Skeletal muscle tissue (tissue), 4 donors: ENCODE results near the gene KIF25. TPM values are rescaled to one million over a fixed set of nuclear protein-coding genes. Genes with fewer than 3 reads are reported as not detected.
A peak's percentile ranks its signal among the peaks of the same experiment; 100 is the strongest.
"Not testable (repeated sequence)": the region's sequence is repeated elsewhere in the genome, so short reads cannot be mapped to it uniquely, and the experiment has no call there.

ENCODE experiments used
- H3K27ac ChIP-seq: one replicate; pipeline ENCODE4 v1.7.0; 2013; ENCODE audit warnings: mild to moderate bottlenecking, low read depth, low read length, inconsistent platforms
- H3K27me3 ChIP-seq, 3 donors: one replicate each; pipeline ENCODE4 v1.7.0; 2013; ENCODE audit warnings: low read length in 3 of 3; ENCODE audit not compliant: control insufficient read depth in 3 of 3, insufficient read depth in 3 of 3
- H3K36me3 ChIP-seq, 3 donors: one replicate each; pipeline ENCODE4 v1.7.0; 2013; ENCODE audit warnings: low read length in 3 of 3; ENCODE audit not compliant: control insufficient read depth in 3 of 3, insufficient read depth in 3 of 3
- H3K4me1 ChIP-seq, 3 donors: one replicate each; pipeline ENCODE4 v1.7.0; 2013; ENCODE audit warnings: low read length in 3 of 3, mild to moderate bottlenecking in 3 of 3; ENCODE audit not compliant: control insufficient read depth in 3 of 3, insufficient read depth in 3 of 3
- H3K4me3 ChIP-seq, 3 donors: one replicate each; pipeline ENCODE4 v1.7.0; 2013; ENCODE audit warnings: low read length in 3 of 3
- H3K9ac ChIP-seq, 3 donors: one replicate each; pipeline ENCODE4 v1.7.0; 2013; ENCODE audit warnings: low read length in 3 of 3, mild to moderate bottlenecking in 3 of 3, moderate library complexity in 2 of 3, low read depth in 1 of 3
- H3K9me3 ChIP-seq, 3 donors: one replicate each; pipeline ENCODE4 v1.7.0; 2013; ENCODE audit warnings: low read length in 3 of 3; ENCODE audit not compliant: control insufficient read depth in 3 of 3
- total RNA-seq: library from RNA; depleted of rRNA; stranded (reverse); fragments of >200 nt; gene quantifications from one replicate; pipeline ENCODE4 v1.2.3, GENCODE V29; 2014
- donor health status: Osteomylitis.

KIF25 gene
- total RNA-seq, 1 donor from 2014 or later = not detected

- H3K4me1 ChIP-seq = peaks cover 12 to 14% (median 13%) of the 10 kb centered on the region in 3 donors
- no peaks in the 10 kb centered on the region for H3K9me3 ChIP-seq
- H3K27me3 ChIP-seq = no peaks in the 10 kb centered on the region
- peaks cover 5 to 11% (median 8%) of the 10 kb centered on the region in 3 donors for H3K36me3 ChIP-seq
- no peak overlapping the region for H3K4me3 ChIP-seq
- no peak overlapping the region for H3K27ac ChIP-seq
- no peak overlapping the region for H3K9ac ChIP-seq
These were observed 24.2 kb upstream of the KIF25 start for GRCh38 chr6:167973148-167973885.

GRCh38 chr6:167974640-167975344, 22.7 kb upstream of the KIF25 start:
- Histone ChIP-seq H3K27ac (no peak overlapping the region), H3K4me3 (no peak overlapping the region), H3K9ac (no peak overlapping the region), H3K9me3 (no peaks in the 10 kb centered on the region), H3K36me3 (peaks cover under 1 to 5% (median 5%) of the 10 kb centered on the region in 3 donors), H3K27me3 (no peaks in the 10 kb centered on the region), H3K4me1 (peaks cover 12 to 14% (median 13%) of the 10 kb centered on the region in 3 donors)

DNA sequence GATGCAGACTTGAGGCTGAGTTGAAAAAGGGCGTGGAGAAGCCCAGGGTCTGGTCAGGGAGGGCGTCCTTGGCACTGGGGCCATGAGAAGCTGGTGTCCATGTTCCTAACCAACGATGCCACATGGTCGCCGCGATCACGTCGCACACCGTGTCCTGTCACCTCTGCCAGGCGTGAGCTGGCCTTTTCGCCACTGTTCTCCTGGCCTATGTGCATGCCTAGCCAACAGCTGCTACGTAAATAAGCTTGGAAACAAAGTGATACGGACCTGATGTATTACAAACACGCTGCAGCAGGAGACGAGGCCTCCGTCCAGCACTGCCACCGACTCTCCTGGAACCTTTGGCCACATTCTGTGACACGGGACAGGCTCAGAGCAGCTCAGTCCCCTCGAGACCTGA, 22.0 kb upstream of the KIF25 start:
- no peaks in the 10 kb centered on the region for H3K27me3 ChIP-seq
- peaks cover 0 to 5% (median under 1%) of the 10 kb centered on the region in 3 donors for H3K36me3 ChIP-seq
- no peak overlapping the region for H3K27ac ChIP-seq
- H3K9ac ChIP-seq = no peak overlapping the region
- H3K9me3 ChIP-seq = no peaks in the 10 kb centered on the region
- H3K4me1 ChIP-seq = peaks cover 12 to 14% (median 13%) of the 10 kb centered on the region in 3 donors
- H3K4me3 ChIP-seq = peak overlapping the region in 1 of 3 donors; percentile 29

GRCh38 chr6:167976116-167976657, 21.3 kb upstream of the KIF25 start:
- H3K4me1 ChIP-seq = peaks cover 12 to 14% (median 13%) of the 10 kb centered on the region in 3 donors
- not testable (repeated sequence) for H3K27ac ChIP-seq, H3K36me3 ChIP-seq, H3K9me3 ChIP-seq, H3K27me3 ChIP-seq, H3K4me3 ChIP-seq, H3K9ac ChIP-seq

GRCh38 chr6:167976708-167977107, 20.8 kb upstream of the KIF25 start:
- no peak overlapping the region for H3K4me3 ChIP-seq
- H3K36me3 ChIP-seq = peaks cover 0 to 4% (median 0%) of the 10 kb centered on the region in 3 donors
- H3K9ac ChIP-seq = no peak overlapping the region
- H3K27me3 ChIP-seq = no peaks in the 10 kb centered on the region
- no peaks in the 10 kb centered on the region for H3K9me3 ChIP-seq
- peaks cover 12 to 14% (median 13%) of the 10 kb centered on the region in 3 donors for H3K4me1 ChIP-seq
- H3K27ac ChIP-seq = no peak overlapping the region

DNA sequence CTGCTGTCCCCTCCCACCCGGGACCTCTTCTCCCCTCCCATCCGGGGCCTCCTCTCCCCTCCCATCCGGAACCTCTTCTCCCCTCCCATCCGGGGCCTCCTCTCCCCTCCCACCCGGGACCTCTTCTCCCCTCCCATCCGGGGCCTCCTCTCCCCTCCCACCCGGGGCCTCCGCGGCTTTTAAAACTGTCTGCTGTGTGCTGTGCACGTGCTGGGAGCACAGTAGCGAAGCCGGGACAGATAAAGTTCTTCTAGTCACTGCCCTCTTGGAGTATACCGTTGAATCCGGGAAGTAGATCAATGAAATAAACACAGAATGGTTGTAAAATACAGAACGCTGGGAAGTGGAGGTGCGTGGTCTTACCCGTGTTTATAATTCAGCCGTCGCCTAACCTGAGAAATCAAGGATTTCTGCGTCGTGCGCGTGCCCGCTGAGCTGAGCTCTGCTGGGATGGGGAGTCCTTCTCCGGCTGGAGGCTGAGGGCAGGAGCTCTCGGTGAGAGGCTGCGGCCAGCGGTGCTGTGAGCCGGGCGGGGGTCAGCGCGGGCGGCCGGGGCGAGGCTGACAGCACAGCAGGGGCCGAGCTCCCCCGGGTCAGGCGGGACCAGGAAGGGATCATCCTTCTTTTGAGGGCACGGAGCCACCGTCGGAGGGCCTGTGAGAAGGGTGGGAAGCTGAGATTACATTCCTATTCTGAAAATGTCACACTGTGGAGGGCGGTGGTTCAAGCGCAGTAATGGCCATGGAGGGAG, 19.6 kb upstream of the KIF25 start:
- H3K9ac ChIP-seq = no peak overlapping the region
- no peaks in the 10 kb centered on the region for H3K36me3 ChIP-seq
- H3K27ac ChIP-seq = no peak overlapping the region
- no peak overlapping the region for H3K4me3 ChIP-seq
- H3K27me3 ChIP-seq = no peaks in the 10 kb centered on the region
- H3K9me3 ChIP-seq = no peaks in the 10 kb centered on the region
- H3K4me1 ChIP-seq = peaks cover 12 to 13% (median 12%) of the 10 kb centered on the region in 3 donors

GRCh38 chr6:167978607-167979006, 18.9 kb upstream of the KIF25 start:
- no peaks in the 10 kb centered on the region for H3K36me3 ChIP-seq
- peaks cover 12 to 13% (median 12%) of the 10 kb centered on the region in 3 donors for H3K4me1 ChIP-seq
- H3K4me3 ChIP-seq = no peak overlapping the region
- H3K27me3 ChIP-seq = no peaks in the 10 kb centered on the region
- no peak overlapping the region for H3K9ac ChIP-seq
- no peak overlapping the region for H3K27ac ChIP-seq
- no peaks in the 10 kb centered on the region for H3K9me3 ChIP-seq

- H3K36me3 ChIP-seq = no peaks in the 10 kb centered on the region
- no peak overlapping the region for H3K9ac ChIP-seq
- H3K4me3 ChIP-seq = no peak overlapping the region
These were observed 17.9 kb upstream of the KIF25 start for GRCh38 chr6:167979436-167980139.

DNA sequence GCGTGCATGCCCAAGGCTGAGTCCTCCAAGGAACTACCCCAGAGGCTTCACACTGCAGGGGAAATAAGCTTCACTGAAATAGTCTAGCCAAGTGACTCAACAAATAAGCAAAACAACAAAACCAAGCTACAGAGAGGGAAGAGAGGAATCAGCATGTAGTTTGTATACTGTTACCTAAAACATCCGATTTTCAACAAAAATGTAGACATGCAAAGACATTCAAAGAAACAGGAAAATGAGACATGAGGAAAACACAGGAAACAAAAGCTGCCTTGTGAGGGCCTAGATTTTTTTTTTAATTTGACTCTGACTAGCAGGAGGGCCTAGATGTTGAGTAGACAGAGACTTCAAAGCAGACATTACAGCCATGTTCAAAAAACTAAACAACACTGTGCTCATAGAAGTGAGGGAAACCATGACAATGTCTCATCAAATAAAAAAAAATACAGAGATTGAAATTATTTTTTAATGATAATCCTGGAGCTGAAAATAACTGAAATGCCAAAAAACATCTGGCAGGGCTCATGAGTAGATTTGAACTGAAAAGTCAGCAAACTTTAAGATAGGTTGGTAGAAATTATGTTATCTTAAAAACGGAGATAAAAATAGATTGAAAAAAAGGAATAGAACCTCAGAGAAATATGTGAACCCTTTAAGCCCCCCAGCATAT, 16.4 kb upstream of the KIF25 start:
- Histone ChIP-seq H3K36me3 (no peaks in the 10 kb centered on the region), H3K4me1 (no peaks in the 10 kb centered on the region), H3K4me3 (no peak overlapping the region), H3K27me3 (no peaks in the 10 kb centered on the region), H3K27ac (no peak overlapping the region), H3K9me3 (no peaks in the 10 kb centered on the region), H3K9ac (no peak overlapping the region)

More at GRCh38 chr6:167979436-167980139, 17.9 kb upstream of the KIF25 start:
- Histone ChIP-seq H3K27ac (no peak overlapping the region), H3K9me3 (no peaks in the 10 kb centered on the region), H3K27me3 (no peaks in the 10 kb centered on the region), H3K4me1 (peaks cover 11 to 12% (median 11%) of the 10 kb centered on the region in 3 donors)
